NCI-H1105 (cell line): ENCODE data around the gene FAR2.
"Not testable (repeated sequence)": the region's sequence is repeated elsewhere in the genome, so short reads cannot be mapped to it uniquely, and the experiment has no call there.

Source experiments
- DNase-seq: peaks from one replicate; lab custom pipeline; 2025; lab: John Stamatoyannopoulos, UW

Gene FAR2

DNA sequence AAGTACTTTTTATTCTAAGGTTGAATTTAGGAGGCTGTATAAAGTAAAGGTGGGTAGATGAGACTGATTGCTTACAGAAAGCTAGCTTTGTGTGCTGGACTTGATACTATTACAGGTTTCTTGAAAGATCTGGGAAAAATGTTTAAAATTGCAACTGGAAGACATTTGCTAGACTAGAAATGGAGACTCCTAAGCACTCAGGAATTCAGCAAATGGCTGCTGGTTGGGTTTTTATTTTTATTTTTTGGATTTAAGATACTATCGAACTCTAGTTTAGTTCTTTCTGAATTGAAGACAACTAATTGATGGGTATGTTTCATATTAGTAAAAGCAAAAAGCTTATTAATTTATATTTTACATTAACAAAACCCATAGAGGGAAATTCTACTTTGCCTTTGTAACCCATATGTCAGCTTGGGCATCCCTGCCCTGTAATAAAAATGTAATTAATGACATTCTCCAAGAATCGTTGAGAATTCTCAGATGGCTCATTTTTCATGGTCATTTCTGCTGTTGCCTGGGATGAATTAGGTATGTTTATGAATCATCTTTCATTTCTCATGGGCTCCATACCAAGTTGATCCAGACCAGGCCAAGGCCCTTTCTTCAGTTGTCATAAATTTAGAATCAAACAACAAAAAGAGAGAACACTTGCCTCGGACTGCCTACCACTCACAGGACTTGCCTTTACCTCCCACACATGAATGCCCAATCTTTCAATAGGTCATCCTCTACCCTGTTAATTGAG, 129.8 kb downstream of the FAR2 start:
- DNase-seq: no peak

- no peak for DNase-seq
Measured at GRCh38 chr12:29281371-29282005, 132.4 kb downstream of the FAR2 start.

- no peak for DNase-seq
Measured at GRCh38 chr12:29282031-29282816, 133.1 kb downstream of the FAR2 start.

GRCh38 chr12:29283969-29284700, 135.1 kb downstream of the FAR2 start:
- no peak for DNase-seq

DNA sequence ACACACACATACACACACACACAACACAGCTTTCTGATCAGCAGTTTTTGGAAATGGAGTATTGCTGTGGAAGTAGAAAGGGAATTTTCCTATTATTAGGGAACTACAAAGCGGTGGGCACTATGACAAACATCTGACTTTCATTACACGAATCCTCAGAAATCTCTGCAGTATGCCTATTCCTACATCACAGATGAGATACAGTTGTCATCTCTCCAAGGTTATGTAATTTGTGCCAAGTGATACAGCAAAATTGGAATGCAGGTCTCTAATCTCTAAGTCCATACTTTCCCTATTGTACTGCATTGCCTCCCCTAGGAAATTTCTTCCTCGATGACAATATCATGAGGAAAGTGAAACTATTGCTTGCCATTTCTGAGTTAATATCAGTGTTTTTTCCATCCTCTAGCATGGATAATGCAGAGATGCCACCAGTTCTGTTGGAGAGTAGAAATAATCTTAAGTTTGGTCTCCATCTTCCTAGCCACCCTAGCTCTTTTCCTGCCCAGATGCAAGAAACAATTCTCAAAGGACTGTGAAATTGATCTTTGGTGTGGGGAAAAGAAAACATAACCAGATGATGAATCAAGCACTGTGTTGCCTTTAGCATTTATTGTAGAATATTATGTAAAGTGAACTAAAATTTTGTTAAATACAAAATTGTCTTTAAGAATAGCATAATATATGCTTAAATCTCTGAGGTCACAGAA, 137.2 kb downstream of the FAR2 start:
- DNase-seq: no peak

DNA sequence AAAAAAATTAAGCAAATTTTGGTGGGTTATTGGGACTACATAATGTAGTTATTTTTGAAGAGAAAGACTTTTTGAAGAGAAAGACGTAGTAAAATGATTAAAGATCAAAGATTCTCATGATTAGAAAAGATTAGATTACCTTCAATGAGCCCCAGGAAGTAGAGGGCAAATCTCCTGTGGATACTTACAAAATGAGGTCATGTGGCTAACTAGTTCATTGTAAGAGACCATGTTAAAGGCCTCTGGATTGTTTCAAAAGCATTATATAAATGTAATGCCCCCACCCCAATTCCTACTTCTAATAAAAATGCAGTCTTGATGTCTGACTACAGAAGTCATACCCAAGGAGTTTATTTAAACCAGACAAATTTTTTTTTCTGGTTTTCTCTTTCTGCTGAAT, 138.5 kb downstream of the FAR2 start:
- DNase-seq: no peak

- DNase-seq: no peak
Measured at GRCh38 chr12:29288031-29288430, 139.0 kb downstream of the FAR2 start.

DNA sequence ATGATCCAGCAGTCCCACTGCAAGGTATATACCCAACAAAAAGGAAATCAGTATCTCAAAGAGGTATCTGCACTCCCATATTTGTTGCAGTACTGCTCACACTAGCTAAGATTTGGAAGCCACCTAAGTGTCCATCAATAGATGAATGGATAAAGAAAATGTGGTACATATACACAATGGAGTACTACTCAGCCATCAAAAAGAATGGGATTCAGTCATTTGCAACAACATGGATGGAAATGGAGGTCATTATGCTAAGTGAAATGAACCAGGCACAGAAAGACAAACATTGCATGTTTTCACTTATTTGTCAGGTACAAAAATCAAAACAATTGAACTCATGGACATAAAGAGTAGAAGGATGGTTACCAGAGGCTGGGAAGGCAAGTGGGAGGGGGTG, 141.4 kb downstream of the FAR2 start:
- not testable (repeated sequence) for DNase-seq

DNA sequence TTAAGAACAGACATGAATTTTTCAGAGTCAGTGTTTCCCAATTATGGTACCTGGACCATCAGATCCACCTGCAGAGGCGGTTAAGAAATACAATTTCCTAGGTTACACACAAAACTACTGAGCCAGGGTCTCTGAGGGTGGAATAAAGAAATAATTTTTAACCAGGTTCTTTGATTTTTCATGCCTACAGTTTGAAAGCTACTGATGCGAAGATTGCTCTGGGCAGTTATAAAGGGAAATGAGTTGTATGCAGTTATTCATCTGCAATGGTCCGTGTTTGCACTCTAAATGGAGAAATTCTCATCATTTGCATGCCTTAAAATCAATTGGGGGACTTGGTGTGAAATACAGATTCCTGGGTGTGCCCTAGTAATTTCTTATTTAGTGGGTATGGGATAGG, 142.1 kb downstream of the FAR2 start:
- no peak for DNase-seq

GRCh38 chr12:29299633-29300032, 150.6 kb downstream of the FAR2 start:
- no peak for DNase-seq

DNA sequence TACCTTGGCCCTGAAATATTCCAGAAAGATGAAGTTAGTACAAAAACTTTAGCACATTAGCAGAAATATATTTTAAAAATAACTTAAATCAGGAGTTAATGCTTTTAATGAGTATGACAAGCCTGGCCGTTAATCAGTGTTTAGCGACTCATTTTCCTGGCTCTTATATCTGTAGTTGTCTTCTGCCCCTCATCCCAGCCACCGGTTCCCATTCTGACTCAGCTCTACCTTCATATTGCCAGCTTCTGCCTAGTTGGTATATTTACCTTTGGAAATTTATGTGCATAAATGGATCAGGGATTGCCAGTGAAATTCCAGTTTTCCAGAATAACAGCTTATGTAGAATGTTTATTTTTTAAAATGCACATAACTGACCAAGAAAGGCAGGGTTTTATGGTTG, 152.0 kb downstream of the FAR2 start:
- DNase-seq: no peak

- DNase-seq: no peak
Measured at GRCh38 chr12:29304388-29304787, 155.3 kb downstream of the FAR2 start.

DNA sequence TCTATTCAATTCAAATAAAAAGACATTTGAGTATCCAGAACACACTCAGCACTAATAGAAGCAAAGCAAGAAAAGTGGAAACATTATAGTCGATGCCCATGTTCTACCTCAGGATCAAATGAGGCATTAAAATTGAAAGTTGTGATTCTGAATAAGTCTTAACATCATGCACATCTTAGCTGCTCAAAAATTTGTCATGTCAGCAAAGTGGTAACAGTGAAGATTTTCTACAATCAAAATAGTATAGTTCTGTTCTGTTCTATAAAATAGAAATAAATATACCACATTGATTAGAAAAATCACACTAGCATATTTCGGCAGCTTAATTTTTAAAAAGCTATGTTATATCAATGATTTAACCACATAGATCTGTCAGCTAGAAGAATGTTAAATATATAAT, 157.2 kb downstream of the FAR2 start:
- DNase-seq: no peak

GRCh38 chr12:29306682-29307081, 157.6 kb downstream of the FAR2 start:
- no peak for DNase-seq

- DNase-seq: peak; percentile 3
Measured at GRCh38 chr12:29309320-29309902, 160.3 kb downstream of the FAR2 start.

DNA sequence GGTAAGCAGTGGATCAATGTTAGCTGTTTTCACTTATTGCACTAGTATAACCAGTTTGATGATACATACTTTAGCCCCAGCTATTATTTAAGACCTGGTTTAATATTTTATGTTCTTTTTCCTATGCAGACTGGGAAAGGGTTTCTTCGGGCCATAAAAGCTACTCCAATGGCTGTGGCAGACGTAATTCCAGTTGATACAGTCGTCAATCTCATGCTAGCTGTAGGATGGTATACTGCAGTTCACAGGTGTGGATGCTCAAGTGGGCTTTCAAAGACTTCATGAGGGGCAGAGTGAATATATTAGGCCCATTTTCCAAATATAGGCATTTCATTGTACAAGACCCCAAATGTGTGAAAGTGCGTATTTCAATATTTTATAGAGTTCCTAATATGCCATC, 161.8 kb downstream of the FAR2 start:
- no peak for DNase-seq

- no peak for DNase-seq
Measured at GRCh38 chr12:29314416-29314815, 165.3 kb downstream of the FAR2 start.

DNA sequence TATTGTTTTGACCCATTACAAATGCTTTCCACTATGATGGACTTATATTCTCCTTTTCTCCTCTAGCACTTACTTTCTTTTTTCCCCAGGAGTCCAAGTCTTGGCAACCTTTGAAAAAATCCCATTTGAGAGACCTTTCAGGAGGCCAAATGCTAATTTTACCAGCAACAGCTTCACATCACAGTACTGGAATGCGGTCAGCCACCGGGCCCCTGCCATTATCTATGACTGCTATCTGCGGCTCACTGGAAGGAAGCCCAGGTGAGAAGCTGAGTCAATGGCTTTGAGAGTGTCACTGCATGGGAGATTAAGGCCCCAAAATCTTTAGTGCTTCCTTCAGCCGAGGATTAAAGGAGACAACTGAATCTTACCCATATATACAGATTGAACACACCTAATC, 167.7 kb downstream of the FAR2 start:
- no peak for DNase-seq

DNA sequence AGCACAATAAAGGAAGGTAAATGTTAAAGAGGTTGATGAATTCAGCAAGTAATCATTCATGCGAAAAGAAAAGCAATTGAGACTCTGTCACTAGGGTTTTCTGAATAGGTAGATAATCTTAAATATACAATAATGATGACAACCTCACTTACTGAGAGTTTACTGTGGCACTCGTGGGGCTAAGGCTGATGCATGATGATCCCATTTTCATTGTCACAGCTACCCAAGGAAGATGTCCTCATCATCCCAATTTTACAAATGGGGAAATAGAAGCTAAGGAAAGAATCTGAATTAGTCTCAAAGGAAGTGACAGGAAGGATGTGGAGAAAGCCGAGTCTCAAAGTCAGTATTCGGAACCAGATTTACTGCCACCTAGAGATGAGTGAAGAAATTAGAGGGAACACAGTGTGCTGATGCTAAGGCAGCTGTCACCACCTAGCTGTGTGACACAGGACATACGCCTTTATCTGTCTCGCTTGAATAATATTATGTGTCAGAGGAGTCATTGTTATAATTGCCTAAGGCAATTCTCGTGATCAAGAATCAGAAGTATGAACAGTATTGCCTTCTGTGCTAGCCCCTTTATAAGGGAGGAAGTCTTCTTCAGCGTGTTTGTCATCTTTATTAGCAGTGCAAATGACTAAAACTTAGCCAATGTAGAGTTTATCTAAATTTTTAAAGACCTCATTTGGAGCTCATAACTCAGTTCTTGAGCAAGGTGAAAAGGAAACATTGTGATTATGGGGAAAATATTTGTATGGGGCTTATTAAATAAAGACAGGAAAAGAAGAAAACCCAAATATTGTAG, 168.7 kb downstream of the FAR2 start:
- peak; percentile 66 for DNase-seq

DNA sequence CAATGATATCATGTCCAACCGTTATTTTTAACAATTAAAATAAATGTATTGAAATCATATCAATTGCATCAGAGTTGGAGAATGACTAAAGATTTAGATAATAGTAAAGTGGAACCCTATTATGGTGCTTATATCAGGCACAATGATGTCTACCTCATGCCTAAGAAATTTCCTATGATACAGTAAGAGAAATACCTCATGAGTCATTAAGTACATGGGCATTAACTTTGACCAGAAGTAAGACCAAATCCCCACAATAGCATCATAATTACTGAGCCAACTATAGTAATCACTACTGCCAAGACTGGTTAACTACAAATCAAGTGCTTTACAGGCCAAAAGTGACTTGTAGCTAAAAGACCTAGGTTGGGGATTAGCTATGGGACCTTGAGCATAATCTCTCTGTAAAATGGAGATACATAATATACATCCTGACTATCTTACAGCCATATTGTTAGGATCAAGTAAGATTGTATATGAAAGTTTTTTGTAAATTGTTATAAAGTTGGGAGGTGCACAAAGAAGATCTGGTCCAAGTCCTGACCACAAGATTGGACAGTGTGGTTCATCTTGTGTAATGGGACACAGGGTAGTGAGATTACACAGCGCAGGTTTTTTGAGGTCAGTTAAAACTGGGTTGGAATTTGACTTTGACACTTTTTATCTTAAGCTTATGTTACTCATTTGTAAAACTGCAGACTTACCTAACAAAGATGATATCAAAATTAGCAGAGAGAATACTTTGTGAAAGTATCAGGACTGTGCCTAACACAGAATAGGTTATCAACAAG, 171.4 kb downstream of the FAR2 start:
- no peak for DNase-seq
